Mucosa of descending colon (tissue), 3 donors: ENCODE measurements around the gene ISY1. TPM values are rescaled to one million over a fixed set of nuclear protein-coding genes. Genes with fewer than 3 reads are reported as not detected.

Source experiments
- ATAC-seq: fragments of 200-7000 bp; cut with Tn5 transposase; one replicate; pipeline ENCODE4 v1.9.1; 2020; ENCODE audit warnings: mild to moderate bottlenecking, moderate library complexity
- DNase-seq, 3 donors: peaks; one replicate each; pipeline ENCODE4 v3.0.0-alpha.2; 2020
- H3K36me3 ChIP-seq: fragments of 200-600 bp; one replicate; pipeline ENCODE4 v1.8.0; 2021; ENCODE audit warnings: low read depth, mild to moderate bottlenecking
- H3K4me1 ChIP-seq: fragments of 200-600 bp; one replicate; pipeline ENCODE4 v1.8.0; 2021; ENCODE audit warnings: low read depth, mild to moderate bottlenecking
- H3K4me3 ChIP-seq: fragments of 200-600 bp; one replicate; pipeline ENCODE4 v1.8.0; 2021; ENCODE audit warnings: mild to moderate bottlenecking
- H3K9me3 ChIP-seq: fragments of 200-600 bp; one replicate; pipeline ENCODE4 v1.8.0; 2021; ENCODE audit warnings: mild to moderate bottlenecking
- intact Hi-C, 2 donors: fragments of 100-400 bp; cut with DNase I in 1 of 2; cut with micrococcal nuclease in 1 of 2; formaldehyde crosslinking; loops; one replicate each; pipeline versions ENCODE4 v1.11.0 to v1.11.1; 2022; cut with DNase I, micrococcal nuclease
- long read RNA-seq, 2 donors: library from polyadenylated mRNA; unstranded; transcript quantifications; one replicate each; pipeline ENCODE4 v2.0.0, GENCODE V29; 2019 to 2021
- total RNA-seq, 3 donors: library from RNA; stranded (reverse); fragmentation: NEBNext Ultra II Directional in 2 of 3; extraction: Animal tissue kit (Norgen Biotek cat#: 25700) in 2 of 3; gene quantifications; one replicate each; pipeline versions ENCODE4 v1.2.1 to v1.2.4, GENCODE V29; 2021 to 2023
- TF ChIP-seq, protein P1 (sequence below): fragments of 200-600 bp; IDR thresholded peaks from one replicate; pipeline ENCODE4 v1.8.0; 2022; ENCODE audit warnings: antibody characterized with exemption, mild to moderate bottlenecking
- donor health status: DM: no; HTN: no; CAD: no; lungs with moderate emphysema.
- donor health status: DM: no; HTN: no; CAD: no.
- donor health status: DM: no; HTN: yes; CAD: no.

The ISY1 gene
- total RNA-seq = 10 to 100 TPM; 24.2 to 37.5 (median 28.9) TPM
- long read RNA-seq, donor 1, transcript ISY1-203 (11 exons, 3,842 nt) = major isoform, 47 of 51 reads
- long read RNA-seq, donor 1, partial matches to known transcripts = 0 of 51 reads
- long read RNA-seq, donor 1, other reads (novel, unspliced or antisense) = 3 of 51 reads
- long read RNA-seq, donor 2, transcript ISY1-203 (11 exons, 3,842 nt) = major isoform, 19 of 22 reads
- long read RNA-seq, donor 2, partial matches to known transcripts = 0 of 22 reads
- long read RNA-seq, donor 2, other reads (novel, unspliced or antisense) = 2 of 22 reads

DNA sequence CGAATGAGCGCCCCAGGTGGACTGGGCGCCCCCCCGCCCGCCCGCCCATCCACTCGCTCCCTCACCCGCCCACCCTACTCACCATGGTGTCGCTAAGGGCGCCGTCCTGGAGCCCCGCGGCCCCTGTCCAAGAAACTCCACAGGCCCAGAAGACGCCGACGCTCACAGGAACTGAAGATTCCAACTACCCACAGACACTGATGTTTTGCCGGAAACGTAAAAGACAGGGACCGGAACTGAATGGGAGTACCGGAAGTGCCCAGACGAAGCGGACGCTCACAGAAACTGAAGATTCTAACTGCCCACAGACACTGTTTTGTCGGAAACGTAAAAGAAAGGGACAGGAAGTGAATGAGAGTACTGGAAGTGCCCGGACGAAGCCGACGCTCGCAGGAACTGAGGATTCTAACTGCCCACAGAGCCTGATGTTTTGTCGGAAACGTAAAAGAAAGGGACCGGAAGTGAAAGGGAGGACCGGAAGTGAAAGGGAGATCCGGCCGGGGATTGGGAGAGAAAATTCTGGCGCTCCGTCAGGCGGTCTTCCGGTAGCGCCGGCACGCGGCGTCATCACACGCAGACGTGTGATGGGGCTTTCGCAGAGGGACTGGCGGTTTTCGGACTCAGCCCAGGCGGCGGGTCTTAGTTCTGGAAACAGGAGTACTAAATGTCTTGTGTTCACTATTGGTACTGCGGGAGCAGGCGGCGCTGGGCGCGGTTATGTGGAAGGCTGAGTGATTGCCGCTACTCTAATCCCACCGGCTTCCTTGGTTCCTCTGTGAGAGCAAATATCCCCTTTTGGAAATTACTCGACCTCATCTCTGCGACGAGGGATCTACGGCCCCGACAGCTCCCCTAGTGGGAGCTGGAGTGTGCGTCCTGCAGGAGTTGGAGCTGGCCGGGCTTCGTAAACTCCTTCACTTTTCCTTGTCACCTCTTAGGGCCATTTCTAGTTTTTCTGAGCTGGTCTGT is at the start of gene ISY1:
TSS of gene ISY1 (minus strand) at position 173 of the 969 bp plus-strand sequence. CDS start at position 85, 88 bp downstream.
- ATAC-seq (peak; percentile 93), DNase-seq (peak; percentile 88 to 91 (median 90))
- no peaks in the 10 kb centered on the region for H3K36me3 ChIP-seq
- peaks cover 17% of the 10 kb centered on the region for H3K4me1 ChIP-seq
- peak within 1 kb of the TSS; percentile 76 for H3K4me3 ChIP-seq
- intact Hi-C loops = no loop called here
- no peaks in the 10 kb centered on the region for H3K9me3 ChIP-seq
- TF ChIP-seq, protein P1, sequence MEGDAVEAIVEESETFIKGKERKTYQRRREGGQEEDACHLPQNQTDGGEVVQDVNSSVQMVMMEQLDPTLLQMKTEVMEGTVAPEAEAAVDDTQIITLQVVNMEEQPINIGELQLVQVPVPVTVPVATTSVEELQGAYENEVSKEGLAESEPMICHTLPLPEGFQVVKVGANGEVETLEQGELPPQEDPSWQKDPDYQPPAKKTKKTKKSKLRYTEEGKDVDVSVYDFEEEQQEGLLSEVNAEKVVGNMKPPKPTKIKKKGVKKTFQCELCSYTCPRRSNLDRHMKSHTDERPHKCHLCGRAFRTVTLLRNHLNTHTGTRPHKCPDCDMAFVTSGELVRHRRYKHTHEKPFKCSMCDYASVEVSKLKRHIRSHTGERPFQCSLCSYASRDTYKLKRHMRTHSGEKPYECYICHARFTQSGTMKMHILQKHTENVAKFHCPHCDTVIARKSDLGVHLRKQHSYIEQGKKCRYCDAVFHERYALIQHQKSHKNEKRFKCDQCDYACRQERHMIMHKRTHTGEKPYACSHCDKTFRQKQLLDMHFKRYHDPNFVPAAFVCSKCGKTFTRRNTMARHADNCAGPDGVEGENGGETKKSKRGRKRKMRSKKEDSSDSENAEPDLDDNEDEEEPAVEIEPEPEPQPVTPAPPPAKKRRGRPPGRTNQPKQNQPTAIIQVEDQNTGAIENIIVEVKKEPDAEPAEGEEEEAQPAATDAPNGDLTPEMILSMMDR = peak; percentile 64

DNA sequence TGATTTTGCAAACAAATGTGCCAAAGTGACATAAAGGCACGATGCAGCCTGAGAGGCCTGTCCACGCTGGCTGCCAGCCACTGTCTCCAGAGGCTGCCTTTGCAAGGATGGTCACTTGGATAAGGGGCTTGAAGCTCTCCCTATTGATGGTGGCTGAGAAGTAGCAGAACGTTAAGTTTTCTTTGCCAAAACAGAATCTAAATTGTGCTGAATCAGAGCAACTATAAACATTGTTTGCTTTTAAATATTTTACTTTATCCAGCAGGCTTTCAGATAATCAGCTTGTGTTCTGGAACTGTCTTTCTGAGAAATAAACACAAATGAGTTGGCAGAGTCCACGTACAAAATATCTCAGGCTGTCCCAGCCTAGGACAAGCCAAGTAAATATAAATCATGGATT is 46.6 kb upstream of the ISY1 start:
- no peaks in the 10 kb centered on the region for H3K36me3 ChIP-seq
- H3K9me3 ChIP-seq = no peaks in the 10 kb centered on the region
- H3K4me1 ChIP-seq = peaks cover 10% of the 10 kb centered on the region
- TF ChIP-seq, protein P1 = no peak
- intact Hi-C loops = no loop called here
- DNase-seq (no peak), ATAC-seq (no peak)
- H3K4me3 ChIP-seq = no peak overlapping the region

DNA sequence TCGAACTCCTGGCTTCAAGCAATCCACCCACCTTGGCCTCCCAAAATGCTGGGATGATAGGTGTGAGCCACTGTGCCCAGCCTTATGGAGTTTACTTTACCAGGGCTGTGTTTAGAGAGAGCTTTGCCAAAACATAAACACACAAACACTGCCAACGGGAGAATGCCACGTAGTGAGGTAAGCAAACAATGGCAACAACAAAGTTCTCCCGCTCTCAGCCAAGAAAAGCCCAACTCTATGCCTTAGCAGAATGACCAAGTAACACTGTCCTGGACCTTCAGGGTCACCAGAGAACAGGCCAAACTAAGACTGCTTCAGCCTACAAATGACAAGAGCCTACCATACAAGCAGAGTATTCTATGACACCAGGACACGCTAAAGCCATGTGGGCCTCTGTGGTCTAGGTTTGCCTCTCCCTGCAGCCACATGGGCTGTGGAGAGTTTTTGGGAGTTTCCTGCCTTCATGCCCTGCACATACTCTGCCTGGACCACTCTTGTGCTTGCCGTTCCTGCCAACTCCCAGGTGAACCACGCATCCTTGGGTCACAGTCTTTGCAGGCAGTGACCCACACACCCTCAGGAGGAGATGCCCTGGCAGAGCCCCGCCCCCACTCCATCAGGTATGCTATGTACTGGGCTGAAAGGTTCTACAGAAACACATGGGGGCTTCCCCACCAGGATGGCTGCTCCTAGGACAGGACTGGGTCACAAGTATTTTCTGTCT is 44.4 kb upstream of the ISY1 start:
- DNase-seq (no peak), ATAC-seq (no peak)
- H3K4me3 ChIP-seq = no peak overlapping the region
- H3K4me1 ChIP-seq = no peaks in the 10 kb centered on the region
- H3K36me3 ChIP-seq = no peaks in the 10 kb centered on the region
- H3K9me3 ChIP-seq = no peaks in the 10 kb centered on the region
- TF ChIP-seq, protein P1 = no peak
- intact Hi-C loops = no loop called here

DNA sequence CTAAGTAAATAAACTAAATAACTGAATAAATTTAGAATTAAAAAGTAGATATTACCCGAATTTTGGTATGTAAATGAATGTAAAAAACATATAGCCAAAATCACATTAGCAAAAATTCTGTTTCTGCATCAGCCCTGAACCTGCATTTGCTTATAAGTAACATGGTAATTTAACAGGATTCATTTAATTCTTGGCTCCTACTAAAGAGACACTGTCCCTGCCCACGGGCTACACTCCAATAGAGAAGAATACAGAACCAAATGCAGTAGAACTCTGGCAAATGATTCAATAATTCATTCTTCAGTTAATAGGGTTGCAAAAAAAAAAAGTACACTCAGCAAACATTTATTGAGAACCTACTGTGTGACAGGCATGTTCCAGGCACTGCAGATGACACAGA is 43.6 kb upstream of the ISY1 start:
- Histone ChIP-seq H3K9me3 (no peaks in the 10 kb centered on the region), H3K4me3 (no peak overlapping the region), H3K36me3 (no peaks in the 10 kb centered on the region), H3K4me1 (no peaks in the 10 kb centered on the region)
- ATAC-seq = no peak
- TF ChIP-seq, protein P1 = no peak
- intact Hi-C loops = no loop called here
- no peak for DNase-seq

DNA sequence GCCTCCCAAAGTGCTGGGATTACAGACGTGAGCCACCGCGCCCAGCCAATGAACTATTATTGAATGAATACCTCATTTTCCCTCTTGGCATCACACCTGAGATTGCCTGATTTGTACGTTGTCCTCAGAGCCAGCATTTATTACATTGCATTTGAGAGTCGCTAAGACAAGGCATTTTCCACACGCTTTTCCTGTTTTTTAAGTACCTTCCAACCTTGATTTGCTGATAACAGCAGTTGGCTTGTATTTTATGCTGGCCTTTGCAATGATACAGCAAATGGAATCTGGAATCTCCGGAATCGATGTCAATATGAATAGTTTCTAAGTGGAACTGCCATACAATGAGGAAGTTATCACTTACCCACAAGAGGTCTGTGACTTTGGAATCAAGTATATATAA is 38.5 kb upstream of the ISY1 start:
- no peak for DNase-seq
- ATAC-seq = no peak

More for the DNA sequence above, 38.5 kb upstream of the ISY1 start:
- intact Hi-C loops = no loop called here
- H3K4me3 ChIP-seq = no peak overlapping the region
- TF ChIP-seq, protein P1 = no peak
- H3K36me3 ChIP-seq = no peaks in the 10 kb centered on the region
- no peaks in the 10 kb centered on the region for H3K4me1 ChIP-seq
- no peaks in the 10 kb centered on the region for H3K9me3 ChIP-seq
